ENCODE data around the gene MFAP1.

- TF ChIP-seq CTCF (IDR thresholded peaks at IDR 0.05) (peak; percentile 45 to 71 (median 64)), POLR2A (IDR thresholded peaks at IDR 0.05) (no peak), POLR2AphosphoS5 (IDR thresholded peaks at IDR 0.05) (no peak), EP300 (IDR thresholded peaks at IDR 0.05) (no peak)
Measured at GRCh38 chr15:43769584-43770228, 54.8 kb downstream of the MFAP1 start.

Measured in upper lobe of left lung (tissue), 4 donors.